Kidney tubule cell (primary cell): ENCODE measurements around the gene GFI1.
"Not testable (repeated sequence)": the region's sequence is repeated elsewhere in the genome, so short reads cannot be mapped to it uniquely, and the experiment has no call there.

Experiments used
- DNase-seq: peaks from one replicate; pipeline ENCODE4 v3.0.0-alpha.2; 2018; ENCODE audit warnings: low spot score

GFI1 gene

GRCh38 chr1:92486251-92487077 lies at the start of gene GFI1:
Gene GFI1, minus strand, starts transcription at chr1:92486925. Its CDS starts 3,438 bp downstream, at chr1:92483487.
- peak; percentile 20 for DNase-seq

DNA sequence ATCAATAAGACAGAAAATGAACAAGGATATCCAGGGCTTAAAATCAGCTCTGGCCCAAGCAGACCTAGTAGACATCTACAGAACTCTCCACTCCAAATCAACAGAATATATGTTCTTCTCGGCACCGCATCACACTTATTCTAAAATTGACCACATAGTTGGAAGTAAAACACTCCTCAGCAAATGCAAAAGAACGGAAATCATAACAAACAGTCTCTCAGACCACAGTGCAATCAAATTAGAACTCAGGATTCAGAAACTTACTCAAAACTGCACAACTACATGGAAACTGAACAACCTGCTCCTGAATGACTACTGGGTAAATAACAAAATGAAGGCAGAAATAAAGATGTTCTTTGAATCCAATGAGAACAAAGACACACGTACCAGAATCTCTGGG lies 45.6 kb upstream of the GFI1 start:
- not testable (repeated sequence) for DNase-seq

- not testable (repeated sequence) for DNase-seq
Observed at GRCh38 chr1:92531939-92532338, 45.2 kb upstream of the GFI1 start.

DNA sequence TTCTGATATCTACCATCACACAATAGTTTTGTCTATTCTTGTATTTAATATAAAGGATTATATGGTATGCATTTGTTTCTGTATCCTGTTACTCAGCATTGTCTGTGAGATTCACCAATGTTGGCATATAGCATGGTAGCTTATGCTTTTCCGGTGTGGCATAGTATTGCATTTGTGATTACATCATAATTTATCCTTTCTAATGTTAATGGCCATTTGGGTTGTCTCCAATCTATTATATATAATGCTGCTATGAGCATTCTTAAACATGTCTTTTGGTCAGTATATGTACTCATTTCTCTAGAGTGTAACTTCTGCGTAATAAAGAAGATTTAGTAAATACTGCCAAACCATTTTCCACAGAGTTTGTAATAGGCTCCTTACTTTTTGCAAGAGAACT lies 40.9 kb upstream of the GFI1 start:
- DNase-seq, result no peak

- DNase-seq, result not testable (repeated sequence)
Observed at GRCh38 chr1:92524944-92525590, 38.3 kb upstream of the GFI1 start.

- DNase-seq, result no peak
Observed at GRCh38 chr1:92519043-92519442, 32.3 kb upstream of the GFI1 start.

- no peak for DNase-seq
Observed at GRCh38 chr1:92516574-92516973, 29.8 kb upstream of the GFI1 start.

DNA sequence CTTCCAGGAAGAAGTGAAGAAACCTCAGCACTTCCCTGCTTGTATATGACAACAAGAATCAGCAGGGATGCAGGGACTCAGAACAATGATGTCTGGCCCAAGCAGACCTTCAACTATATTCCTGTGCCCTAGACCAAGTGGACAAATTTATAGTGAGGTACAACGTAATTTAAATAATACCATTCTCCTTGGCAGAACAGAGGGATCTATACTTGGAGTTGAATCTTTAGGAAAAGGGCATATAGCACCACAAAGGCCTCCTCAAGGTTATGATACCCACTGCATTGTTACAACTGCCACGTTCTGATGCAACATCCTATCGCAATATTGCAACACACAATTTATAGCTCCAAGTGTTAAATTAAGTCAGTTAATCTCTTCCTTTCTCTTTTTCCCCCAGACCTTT lies 29.1 kb upstream of the GFI1 start:
- DNase-seq, result no peak

DNA sequence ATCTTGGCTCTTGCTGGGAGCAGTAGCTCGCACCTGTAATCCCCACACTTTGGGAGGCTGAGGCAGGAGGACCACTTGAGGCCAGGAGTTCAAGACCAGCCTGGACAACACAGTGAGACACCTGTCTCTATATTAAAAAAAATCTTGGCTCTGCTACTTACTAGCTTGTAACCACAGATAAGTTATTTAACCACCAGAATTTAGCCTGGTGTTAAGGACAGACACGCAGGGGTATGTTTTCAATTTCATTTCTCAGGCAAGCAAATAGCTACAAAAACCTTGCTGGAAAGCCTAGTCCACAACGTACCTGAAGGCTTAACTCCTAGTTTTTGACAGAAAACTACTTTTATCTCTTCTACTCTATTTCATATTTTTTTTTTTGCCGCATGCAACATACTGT lies 24.8 kb upstream of the GFI1 start:
- DNase-seq, result no peak

DNA sequence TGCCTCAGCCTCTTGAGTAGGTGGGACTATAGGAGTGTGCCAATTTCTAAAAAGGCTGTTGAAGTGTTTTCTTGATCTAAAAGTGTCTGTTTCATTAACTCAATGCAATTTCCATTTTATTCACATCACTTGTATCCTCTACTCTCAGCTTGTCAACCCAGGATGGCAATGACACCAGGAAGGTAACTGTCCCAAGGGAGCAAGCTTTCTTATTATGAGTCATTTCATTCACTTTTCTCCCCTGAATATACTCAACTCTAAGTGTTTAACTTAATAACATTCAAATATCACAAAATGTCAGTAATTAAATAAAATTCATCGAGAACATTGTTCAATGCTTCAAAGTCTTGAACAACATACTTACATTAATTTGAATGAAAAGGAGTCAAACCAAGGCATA lies 22.9 kb upstream of the GFI1 start:
- DNase-seq, result no peak

DNA sequence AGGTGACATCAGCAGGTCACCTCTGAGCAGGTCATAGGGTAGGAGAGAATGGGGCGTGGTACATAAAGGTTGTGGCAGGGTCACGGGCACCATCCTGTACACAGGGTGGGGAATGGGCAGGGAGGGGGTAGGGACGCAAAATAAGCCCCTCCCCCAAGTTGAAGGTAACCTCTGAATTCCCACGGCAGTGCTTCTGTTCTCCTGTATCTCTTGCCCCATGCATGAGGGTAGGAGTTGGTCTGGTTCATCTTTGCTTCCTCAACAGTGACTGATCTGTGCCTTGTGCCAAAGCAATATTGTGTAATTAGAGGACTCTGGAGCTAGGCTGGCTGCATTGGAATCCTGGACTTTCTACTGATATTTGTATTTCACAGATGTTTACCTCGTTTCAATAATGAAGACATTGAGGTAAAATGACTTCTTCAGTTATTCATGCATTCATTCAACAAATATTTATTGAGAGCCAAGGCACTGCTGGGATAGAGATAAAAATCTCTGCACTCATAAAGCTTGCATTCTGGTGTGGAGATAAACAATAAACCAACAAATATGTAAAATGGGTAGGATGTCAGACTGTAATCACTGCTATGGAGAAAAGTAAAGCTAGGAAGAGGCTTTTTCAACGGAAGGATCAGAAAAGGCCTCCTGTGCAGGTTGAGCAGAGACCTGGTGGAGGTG lies 18.4 kb upstream of the GFI1 start:
- DNase-seq, result no peak

GRCh38 chr1:92504291-92505014 lies 17.7 kb upstream of the GFI1 start:
- no peak for DNase-seq

- DNase-seq, result no peak
Observed at GRCh38 chr1:92503926-92504285, 17.2 kb upstream of the GFI1 start.

GRCh38 chr1:92503043-92503925 lies 16.6 kb upstream of the GFI1 start:
- no peak for DNase-seq

DNA sequence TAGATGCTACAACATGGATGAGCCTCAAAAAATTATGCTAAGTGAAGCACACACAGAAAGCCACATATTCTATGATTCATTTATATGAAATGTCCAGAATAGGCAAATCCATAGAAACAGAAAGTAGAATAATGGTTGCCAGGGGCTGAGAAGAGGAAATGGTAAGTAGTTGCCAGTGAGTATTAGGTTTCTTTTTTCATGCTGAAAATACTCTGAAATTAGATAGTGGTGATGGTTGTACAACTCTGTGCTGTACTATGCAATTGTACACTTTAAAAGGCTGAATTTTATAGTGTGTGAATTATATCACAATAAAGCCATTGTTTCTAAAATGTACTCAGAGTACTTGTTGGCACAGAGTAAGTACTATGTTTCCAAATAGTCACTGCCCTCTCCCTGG lies 15.5 kb upstream of the GFI1 start:
- DNase-seq, result peak; percentile 47

DNA sequence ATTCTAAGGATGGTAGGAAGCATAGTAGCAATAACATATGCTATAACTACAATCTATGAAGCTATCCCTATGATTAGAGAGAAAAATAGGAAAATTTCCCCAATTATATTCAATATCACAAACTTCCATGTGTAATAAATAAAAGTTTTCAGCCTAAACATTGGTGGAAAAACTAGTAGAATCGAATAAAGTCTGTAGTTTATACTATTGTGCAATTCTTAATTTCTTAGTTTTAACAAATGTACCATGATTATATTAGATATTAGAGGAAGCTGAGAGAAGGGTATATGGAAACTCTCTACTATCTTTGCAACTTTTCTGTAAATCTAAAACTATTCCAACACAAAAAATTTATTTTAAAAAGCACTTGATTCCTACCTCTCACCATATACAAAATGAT lies 13.8 kb upstream of the GFI1 start:
- no peak for DNase-seq

GRCh38 chr1:92495392-92496063 lies 8.8 kb upstream of the GFI1 start:
- DNase-seq, result no peak

- DNase-seq, result no peak
Observed at GRCh38 chr1:92494485-92495141, 7.9 kb upstream of the GFI1 start.

DNA sequence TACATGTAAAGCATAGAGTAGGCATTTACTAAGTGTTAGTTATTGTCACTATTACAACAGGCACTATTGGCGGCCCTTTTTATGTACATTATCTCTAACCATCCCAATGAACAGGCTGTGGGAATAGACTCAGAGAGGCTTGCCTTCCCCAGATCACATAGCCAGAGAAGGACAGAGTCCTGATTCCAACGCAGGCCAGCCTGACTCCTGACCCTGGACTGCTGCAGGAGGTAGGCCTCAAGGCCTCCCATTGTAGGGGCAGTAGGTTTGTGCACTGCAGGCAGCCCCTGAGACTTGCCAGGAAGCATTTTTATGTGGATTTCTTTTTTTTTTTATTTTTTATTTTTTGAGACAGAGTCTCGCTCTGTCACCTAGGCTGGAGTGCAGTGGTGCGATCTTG lies 6.4 kb upstream of the GFI1 start:
- no peak for DNase-seq

DNA sequence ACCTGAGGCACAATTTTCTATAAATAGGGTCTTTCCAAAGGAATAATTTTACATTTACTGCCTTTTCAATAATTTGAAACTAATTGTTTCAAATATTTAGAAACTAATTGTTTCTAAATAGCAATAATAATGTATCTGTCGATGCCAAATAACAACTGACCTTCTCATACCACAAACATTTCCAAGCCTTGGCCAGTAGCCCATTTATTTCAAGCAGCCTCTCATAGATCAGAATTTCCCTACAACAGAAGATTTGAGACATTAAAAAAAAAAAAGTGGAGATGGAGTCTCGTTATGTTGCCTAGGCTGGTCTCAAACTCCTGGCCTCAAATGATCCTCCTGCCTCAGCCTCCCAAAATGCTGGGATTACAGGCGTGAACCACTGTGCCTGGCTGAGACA lies 2.1 kb upstream of the GFI1 start:
- DNase-seq, result no peak
